HCEC 1CT (cell line): ENCODE measurements around the gene CFLAR.

ENCODE experiments used
- DNase-seq: peaks from one replicate; pipeline ENCODE4 v3.0.0-alpha.2; 2017

Gene CFLAR

GRCh38 chr2:201223089-201224073 lies 107.4 kb downstream of the CFLAR start:
- no peak for DNase-seq
